CD4-positive, alpha-beta T cell treated with Interleukin-12 subunit alpha and Interleukin-12 subunit beta, for 1 hour (primary cell): ENCODE data around the gene CATSPERE.
"Not testable (repeated sequence)": the region's sequence is repeated elsewhere in the genome, so short reads cannot be mapped to it uniquely, and the experiment has no call there.

Experiments
- DNase-seq: peaks from one replicate; pipeline ENCODE4 v3.0.0-alpha.2; 2020

The CATSPERE gene

DNA sequence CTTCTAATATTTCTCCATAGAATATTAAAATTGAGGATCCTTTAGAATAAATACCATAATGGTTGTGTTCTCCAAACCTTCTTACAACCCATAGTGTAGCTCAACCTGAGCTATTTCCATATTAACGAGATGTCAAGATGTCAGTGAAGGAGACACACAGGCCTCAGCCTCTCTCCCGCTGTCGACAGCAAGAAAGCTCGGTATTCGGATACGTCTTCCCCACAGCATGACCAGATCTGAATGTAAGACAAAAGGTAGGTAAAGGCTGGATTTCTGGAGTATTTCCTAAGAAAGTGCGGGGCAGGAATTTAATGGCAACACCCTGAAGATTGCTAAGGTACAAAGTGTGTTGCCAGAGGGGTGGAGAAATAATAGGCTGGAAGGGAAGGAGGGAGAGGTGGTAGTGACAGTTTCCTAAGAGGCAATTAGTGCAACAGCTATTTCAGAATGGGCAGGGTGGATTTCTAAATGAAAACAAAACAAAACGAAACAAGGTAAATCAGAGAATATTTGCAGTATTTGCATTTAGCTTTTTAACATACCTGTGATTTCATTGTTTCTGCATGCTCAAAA is 11.1 kb upstream of the CATSPERE start:
- DNase-seq: no peak

DNA sequence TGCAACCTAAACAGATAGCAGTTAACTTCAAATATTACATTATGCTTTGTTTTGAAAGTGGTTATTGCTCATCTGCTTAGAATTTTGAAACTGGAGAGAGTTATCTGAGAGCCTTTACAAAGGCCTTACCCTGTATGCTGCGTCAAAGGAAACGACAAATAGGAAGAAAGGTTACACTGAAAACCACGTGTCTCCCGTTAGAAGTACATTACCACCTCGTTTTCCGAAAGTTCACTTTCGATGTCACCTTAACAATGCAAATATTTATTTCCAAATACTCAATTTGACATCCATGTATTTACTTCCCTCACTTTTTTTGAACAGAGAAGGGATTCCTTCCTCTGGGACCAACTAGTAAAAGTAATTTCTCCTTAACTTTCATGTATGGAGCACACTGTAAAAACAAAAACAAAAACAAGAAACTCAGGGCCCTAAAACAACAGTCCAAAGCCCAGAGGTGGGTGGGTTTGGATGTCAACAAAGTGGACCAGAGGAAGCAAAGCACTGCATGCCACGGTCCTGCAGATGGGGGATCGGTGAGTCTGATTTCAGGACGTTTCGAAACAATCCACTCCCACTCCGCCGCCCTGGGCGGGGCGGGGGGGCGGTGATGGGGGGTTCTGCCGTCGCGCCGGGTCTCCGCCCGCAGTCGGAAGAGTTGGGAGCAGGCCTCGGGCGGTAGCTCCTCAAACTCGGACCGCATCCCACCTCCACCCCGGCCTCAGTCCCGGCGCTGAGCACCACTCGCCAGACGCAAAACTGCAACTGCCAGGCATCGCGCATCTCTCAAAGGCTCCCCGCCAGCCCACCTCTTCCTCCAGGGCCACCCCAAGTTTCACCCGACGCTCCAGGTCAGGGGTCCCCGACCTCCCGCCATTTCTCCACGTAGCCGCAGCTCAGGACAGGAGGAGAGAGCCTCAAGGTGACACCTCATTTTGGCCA is 10.2 kb upstream of the CATSPERE start:
- DNase-seq: peak; percentile 60

DNA sequence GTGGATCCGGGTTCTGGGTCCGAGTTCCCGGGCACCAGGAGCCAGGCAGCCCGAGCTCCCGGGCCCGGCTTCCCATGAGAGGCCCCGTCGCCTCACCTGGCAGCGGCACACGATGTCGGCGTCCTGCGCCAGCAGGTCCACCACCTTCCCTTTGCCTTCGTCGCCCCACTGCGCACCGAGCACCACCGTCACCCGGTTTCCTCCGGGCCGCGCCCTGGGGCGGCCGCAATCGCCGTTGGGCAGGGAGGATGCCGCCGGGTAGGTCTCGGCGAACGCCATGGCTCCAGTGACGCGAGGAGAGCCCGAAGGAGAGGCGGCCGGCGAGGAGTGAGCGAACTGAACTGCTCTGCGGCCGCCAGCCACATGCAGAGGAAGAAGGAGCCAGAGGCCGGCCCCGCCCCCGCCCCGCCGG is 9.5 kb upstream of the CATSPERE start, which contains the start of gene ADSS2:
Gene ADSS2, minus strand, starts transcription at position 371 of the 412 bp plus-strand sequence. Its CDS starts 92 bp downstream, at position 279.
- no peak for DNase-seq

DNA sequence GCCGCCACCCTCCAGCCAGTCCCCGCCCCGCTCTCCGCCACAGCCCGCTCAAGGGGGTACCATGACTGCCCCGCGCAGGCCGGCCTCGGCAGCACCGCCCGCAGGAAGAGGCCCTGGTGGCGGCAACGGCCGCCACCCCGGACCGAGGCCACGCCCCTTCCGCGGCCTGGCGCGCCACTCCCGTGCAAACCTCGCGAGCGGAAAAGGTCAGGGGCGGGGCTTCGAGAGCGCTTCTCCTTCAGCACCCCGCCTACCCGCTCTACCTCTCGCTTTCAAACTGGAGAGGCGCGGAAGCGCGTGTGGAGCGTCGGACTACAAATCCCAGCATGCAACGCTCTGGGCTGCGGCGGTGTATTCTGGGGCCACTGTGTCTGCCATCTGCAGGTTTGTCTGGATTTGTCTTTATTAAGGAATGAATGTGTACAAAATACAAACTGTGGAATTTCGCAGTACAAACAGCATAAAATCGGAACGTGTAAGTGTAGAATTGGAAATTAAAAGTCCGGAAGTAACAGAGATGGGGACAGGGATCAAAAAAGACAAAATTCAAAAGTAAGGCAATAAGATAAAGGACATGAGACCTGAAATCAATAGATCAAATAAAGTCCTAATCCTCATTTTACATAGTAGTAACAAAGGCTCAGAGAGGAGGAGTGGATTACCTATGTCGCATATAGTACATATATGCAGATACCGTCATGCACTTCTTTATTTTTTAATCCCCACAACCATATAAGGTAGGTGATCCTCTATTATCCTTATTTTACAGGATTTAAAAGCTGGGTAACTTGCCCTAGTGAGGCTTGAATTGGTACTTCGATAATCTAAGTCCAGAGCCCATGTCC is 8.9 kb upstream of the CATSPERE start:
- DNase-seq: peak; percentile 99

DNA sequence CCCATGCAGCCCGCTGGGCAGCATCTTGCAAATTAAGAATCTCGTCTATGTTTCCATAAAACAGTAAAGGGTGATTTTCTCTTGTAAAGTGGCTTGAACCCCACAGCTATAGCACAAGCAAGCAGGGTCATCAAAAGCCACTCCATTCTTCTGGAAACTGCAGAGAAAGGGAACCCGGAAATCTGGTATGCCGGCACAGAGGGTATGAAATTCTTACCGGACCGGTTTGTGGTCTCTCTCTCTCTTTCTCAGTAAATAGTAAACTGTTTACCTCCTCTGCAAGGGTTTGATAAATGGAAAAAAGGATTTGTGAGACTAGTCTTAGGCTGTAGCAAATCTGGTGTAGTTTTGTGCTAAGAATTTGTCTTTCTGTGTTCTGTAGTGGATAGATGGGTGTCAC is 6.7 kb upstream of the CATSPERE start:
- no peak for DNase-seq

DNA sequence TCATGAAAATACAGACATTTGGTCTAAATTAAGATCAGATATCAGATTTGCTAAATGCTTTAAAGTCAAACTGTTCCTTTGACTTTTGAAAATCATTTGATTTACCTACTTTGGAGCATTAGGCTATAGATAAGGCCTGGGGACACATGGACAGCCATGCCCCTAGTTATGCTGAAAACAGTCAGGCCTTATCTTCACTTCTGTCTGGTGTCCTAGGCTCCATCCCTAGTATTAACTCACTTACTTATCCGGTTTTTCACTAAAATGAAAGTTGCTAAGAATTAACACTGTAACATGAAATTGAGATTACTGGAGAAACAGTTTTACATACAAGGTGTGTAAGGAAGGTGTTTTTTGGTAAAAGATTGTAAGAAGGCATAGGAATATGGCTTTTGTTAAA is 4.5 kb upstream of the CATSPERE start:
- no peak for DNase-seq

DNA sequence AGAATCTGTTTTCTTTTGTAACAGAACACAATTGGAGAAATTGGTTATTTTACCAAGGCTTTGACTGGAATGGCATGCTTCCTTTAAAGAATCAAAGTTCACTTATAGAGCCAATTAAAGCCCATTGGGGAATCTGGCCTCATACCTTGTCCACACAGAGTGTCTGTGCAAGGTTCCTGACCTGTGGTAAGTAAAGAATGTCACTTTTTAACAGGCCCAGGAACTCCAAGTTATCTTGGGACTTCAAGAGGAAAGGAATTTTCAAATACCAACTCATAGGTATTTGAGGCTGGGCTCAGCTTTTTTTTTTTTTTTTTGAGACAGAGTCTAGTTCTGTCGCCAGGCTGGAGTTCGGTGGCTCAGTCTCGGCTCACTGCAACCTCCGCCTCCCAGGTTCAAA is 2.3 kb upstream of the CATSPERE start:
- DNase-seq: no peak

DNA sequence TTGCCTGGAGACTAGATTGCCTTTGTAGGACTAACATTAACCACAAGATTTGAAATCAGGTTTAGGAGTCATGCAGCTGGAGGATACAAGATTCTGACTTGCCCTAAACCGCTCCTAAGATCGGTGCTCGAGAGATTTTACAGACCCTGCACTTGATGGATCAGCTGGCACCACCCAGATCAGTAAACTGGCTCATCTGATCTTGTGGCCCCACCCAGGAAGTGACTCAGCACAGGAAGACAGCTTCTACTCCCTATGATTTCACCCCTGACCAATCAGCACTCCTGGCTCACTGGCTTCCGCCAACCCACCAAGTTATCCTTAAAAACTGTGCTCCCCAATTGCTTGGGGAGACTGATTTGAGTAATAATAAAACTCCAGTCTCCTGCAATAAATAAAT is 876 bp upstream of the CATSPERE start:
- peak; percentile 15 for DNase-seq

DNA sequence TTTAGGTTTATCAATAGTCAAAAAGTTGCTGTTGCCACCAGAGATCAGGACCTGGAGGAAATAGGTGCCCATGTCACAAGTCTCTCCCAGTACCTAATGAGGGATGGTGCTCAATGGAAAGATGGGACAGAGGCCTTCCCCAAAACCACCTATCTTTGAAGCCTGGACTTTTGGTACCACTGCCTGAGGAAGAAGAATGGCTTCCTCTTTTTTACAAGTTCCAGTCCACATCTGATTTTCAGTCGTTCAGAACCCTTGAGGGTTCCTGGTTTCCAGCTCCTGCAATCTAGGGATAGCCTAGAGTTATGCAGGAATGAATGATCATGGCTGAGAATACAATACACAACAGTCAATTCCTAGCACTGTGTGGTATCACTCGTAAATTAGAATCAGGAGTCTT is 5.7 kb downstream of the CATSPERE start:
- DNase-seq: no peak

DNA sequence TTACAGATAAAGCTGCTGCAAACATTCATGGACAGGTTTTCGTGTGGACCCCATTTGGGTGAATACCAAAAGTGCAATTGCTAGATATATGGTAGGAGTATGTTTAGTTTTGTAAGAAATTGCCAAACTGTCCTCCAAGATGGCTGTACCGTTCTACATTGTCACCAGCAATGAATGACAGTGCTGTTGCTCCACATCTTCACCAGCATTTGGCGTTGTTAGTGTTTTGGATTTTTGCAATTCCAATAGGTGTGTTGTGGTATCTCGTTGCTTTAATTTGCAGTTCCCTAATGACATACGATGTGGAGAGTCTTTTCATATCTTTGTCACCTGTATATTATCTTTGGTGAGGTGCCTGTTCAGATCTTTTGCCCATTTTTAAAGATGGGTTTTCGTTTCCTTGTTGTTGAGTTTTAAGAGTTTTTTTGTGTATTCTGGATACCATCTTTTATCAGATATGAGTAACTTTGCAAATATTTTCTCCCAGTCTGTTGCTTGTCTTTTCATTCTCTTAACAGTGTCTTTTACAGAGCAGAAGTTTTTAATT is 12.1 kb downstream of the CATSPERE start:
- no peak for DNase-seq

DNA sequence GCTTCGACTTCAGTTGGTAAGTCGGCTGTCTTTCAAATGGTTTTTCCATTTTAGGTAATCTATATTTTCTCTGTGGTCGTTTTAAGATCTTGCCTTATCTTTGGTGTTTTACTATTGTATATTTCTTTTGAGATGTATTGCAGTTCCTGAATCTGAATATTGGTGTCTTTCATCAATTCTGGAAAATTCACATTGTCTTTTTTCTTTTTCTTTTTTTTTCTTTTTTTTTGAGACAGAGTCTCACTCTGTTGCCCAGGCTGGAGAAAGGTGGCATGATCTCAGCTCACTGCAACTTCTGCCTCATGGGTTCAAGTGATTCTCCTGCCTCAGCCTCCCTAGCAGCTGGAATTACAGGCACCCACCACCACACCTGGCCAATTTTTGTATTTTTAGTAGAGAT is 23.9 kb downstream of the CATSPERE start:
- not testable (repeated sequence) for DNase-seq

DNA sequence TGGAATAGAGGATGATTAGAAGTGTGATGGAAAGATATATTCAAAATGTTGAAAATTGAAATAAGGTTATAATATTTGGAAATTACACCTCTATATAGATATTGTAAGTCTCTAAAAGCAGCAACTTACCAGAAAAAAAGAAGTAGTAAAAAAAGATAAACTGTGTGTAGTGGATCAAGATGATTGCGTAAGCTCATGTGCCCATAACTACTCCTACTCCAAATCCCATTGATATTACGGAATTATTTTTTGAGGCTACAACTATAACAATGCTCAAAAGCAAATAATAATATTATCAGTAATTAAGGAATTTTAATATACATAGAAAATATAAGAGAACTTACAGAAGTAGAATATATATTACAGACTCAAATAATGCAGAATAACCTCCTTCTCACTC is 33.6 kb downstream of the CATSPERE start:
- DNase-seq: no peak

DNA sequence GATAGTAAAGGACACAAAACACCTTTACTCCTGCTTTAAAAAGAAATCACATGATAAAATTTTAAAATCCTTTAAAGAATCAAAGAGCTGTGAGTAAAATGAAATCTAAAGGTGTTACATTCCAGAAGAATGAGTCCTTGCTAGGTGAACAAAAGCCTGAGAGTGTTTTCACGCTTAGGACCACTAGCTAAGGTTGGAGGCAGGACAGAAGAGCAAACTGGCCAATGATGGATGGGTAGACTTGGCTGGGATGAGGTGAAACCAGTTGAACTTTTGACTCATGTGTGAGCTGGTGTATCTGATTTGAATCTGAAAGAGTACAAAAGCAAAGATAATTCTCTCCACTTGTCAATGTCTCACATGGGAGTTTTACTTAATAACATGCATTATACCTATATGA is 35.1 kb downstream of the CATSPERE start:
- no peak for DNase-seq

DNA sequence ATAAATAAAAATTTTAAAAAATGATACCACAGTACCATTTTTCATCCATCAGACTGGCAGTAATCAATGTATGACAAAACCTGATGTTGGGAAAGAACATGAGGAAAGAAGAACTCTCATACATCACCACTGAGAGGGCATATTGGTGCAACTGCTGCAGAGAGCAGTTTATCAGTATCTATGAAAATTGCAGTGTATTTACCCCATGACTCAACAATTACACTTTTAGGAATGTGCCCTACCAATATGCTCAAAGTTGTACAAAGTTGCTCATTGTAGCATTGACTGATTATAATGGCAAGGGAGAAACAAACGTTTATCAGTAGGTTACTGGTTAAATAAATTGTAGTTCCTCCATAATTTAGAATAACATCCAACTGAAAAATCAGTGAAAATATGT is 36.7 kb downstream of the CATSPERE start:
- DNase-seq: no peak

DNA sequence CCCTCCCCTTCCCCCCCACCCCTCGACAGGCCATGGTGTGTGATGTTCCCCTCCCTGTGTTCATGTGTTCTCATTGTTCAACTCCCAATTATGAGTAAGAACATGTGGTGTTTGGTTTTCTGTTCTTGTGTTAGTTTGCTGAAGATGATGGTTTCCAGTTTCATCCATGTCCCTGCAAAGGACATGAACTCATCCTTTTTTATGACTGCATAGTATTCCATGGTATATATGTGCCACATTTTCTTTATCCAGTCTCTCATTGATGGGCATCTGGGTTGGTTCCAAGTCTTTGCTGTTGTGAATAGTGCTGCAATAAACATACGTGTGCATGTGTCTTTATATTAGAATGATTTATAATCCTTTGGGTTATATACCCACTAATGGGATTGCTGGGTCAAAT is 38.4 kb downstream of the CATSPERE start:
- DNase-seq: not testable (repeated sequence)

DNA sequence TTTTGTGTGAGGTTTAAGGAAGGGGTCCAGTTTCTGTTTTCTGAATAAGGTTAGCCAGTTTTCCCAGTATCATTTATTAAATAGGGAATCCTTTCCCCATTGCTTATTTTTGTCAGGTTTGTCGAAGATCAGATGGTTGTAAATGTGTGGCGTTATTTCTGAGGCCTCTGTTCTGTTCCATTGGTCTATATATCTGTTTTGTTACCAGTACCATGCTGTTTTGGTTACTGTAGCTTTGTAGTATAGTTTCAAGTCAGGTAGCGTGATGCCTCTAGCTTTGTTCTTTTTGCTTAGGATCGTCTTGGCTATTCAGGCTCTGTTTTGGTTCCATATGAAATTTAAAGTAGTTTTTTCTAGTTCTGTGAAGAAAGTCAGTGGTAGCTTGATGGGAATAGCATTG is 39.4 kb downstream of the CATSPERE start:
- not testable (repeated sequence) for DNase-seq

DNA sequence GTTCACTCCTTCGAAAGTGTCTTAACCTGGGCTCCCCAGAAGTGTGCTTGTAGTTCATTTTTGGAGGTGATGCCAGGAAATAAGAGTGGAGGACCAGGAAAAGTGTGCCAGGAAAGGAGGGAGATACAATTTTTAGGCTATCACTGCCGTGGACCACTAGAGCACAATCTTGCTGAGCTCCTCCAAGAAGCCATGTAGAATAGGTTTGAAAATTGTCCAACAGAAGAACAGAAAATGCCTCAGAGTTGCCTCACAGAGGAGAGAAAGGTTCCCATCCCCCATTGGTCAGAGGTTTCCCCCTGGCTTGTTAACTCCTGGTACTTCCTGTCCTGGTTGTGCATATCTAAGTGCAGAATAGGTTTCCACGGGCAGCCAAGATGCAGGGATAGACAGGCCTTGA is 41.6 kb downstream of the CATSPERE start:
- DNase-seq: no peak

DNA sequence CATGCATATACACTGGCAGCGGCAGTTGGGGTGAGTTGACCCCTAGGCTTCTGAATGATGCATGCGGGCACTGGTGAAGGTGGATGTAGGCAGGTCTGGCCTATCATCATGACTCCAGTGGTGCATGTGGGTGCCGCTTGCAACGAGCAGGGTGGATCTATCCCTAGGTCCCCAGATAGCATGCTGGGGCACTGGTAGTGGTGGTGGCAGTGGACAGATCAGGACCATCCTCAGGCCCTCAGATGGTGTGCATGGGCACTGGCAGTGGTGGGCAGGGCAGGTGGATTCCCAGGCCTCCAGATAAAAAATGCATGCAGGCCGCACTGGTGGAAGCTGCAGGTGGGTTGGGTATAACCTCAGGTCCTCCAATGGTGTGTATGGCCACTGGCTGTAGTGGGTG is 52.4 kb downstream of the CATSPERE start:
- DNase-seq: no peak

DNA sequence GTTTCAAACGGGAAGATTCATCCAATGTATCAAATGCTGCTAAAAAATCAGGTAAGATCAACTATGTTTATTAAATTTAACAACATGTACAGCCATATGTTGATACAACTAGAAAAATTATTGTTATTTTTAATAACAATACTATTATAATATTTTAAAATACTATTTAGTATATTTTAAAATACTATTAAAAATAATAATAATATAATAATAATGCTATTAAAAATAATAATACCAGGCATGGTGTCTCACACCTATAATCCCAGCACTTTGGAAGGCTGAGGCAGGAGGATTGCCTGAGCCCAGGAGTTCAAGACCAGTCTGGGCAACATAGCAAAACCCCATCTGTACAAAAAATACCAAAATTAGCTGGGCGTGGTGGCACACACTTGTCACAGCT is 54.6 kb downstream of the CATSPERE start:
- no peak for DNase-seq

DNA sequence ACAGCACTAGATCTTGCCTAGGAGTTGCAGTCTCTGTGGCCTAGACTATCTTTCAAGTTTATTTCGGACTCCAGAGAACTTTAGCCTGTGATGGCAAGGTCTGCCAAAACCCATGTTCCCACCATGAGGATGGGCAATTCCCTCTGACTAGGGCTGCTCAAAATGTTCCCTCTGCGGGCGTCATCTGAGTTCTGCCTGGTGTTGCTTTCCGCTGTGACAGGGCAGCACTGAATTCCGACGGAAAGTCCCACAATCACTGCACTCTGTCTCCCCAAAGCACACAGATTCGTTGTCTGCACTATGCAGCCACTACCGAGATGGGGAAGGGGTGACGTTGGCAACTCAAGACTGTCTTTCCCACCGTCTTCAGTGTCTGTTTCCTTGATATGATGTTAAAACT is 75.2 kb downstream of the CATSPERE start:
- no peak for DNase-seq

DNA sequence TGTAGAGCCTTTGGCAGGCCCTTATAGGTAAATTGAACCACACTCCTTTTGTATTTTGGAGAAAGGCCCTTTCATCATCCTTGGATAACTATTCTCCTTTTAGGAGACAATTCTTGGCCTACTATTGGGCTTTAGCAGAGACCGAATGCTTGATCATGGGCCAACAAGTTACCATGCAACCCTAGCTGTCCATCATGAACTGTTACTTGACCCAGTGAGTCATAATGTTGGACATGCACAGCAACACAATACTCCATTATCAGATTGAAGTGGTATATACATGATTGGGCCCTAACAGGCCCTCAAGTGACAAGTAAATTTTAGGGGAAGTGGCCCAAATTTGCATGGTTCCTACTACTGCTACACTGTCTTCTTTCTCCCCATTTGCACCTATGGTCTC is 84.4 kb downstream of the CATSPERE start:
- no peak for DNase-seq

DNA sequence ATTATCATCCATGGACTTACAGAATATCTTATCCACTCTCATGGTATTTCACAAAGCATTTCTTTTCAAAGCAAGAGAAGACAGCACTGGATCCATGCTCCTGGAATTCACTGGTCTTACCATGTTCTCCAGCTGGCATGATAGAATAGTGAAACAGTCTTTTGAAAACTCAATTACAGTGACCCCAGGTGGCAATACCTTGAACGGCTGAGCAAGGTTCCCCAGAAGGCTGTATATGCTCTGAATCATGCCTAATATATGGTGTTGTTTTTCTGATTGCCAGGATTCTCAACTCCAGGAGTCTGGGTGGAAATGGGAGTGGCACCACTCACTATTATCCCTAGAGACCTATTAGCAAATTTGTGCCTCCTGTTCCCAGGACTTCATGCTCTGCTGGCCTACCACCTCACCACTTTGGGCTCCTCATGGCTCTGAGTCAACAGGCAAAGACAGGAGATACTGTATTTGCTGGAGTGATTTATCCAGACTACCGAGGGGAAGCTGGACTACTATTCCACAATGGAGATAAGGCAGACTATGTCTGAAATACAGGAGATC is 87.6 kb downstream of the CATSPERE start:
- no peak for DNase-seq

DNA sequence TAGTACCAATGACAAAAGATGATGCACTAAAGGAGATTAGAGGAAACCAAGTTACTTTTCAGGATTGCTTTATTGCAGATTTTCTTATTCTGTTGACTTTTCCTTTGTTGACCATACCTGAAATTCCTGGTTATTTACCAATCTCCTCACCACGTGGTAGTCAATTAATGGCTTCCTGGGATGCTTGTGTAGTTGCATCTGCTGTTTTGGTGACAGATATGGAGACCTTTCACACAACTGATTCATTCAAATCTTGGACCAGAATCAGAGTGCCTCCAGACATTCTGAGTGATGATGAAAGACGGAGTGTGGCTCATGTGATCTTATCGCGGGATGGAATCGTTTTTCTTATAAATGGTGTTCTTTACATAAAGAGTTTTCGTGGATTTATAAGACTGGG is 91.3 kb downstream of the CATSPERE start:
- no peak for DNase-seq
